ENCODE results near the gene ATP1A3. TPM values are rescaled to one million over a fixed set of nuclear protein-coding genes. Genes with fewer than 3 reads are reported as not detected.

Gene ATP1A3
- polyA plus RNA-seq, 1 of the 3 experiments (the other 2 are of a cell fraction): 0.77 TPM

DNA sequence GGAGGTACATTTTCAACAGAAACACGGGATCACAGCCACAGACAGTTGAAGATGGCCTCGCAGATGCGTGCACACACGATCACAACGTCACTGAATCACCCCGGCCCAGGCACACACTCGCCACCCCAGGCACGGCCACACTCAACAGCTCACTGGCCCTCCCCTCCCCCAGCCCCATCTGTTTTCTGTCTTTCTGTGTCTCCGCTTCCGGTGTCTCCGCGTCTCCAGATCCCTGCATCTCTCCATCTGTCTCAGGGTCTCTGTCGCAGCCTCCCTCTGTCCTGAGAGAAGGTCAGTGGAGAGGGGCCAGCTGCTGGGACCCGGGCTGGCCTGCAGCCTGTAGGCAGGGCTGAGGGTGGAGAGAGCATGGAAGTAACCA lies 3.8 kb upstream of the ATP1A3 start:
- no peaks in the 10 kb centered on the region for H3K9me3 ChIP-seq
- no peak overlapping the region for H3K4me2 ChIP-seq
- no peaks in the 10 kb centered on the region for H3K9me2 ChIP-seq
- H3K9ac ChIP-seq: no peak overlapping the region
- H3K27me3 ChIP-seq (ENCODE audit: insufficient read depth): peaks cover 54% of the 10 kb centered on the region
- H3K4me1 ChIP-seq (ENCODE audit: control insufficient read depth in 1 of 2, insufficient read depth in 2 of 2, low read depth in 1 of 2, low read length in 1 of 2): peaks cover 0 to 50% of the 10 kb centered on the region in 2 experiments; a peak in 1 of 4 replicates
- peak overlapping the region in 1 of 2 experiments; percentile 34; a peak in 1 of 4 replicates for H3K4me3 ChIP-seq (ENCODE audit: low read depth in 2 of 2, low read length in 1 of 2)
- WGBS (ENCODE audit: low lambda C conversion rate): 3% methylated on average over 14 of the region's 14 CpGs
- TF ChIP-seq TCF12 (IDR thresholded peaks at IDR 0.05) (no peak), FOXM1 (IDR thresholded peaks at IDR 0.05; ENCODE audit: low read depth) (no peak), YY1 (IDR thresholded peaks at IDR 0.05; ENCODE audit: low read depth) (no peak), ELF1 (IDR thresholded peaks at IDR 0.05) (no peak), RCOR1 (IDR thresholded peaks at IDR 0.05; ENCODE audit: low read length) (0 out of 2 replicates have a peak, but pooled peaks have one; percentile 9), FOXJ3 (CRISPR knock-in tag; IDR thresholded peaks at IDR 0.05) (peak; percentile 88), GATA2 (CRISPR knock-in tag; IDR thresholded peaks at IDR 0.05) (peak; percentile 61), USF1 (IDR thresholded peaks at IDR 0.05; ENCODE audit: borderline replicate concordance, low read depth) (no peak), FOSL2 (IDR thresholded peaks at IDR 0.05; ENCODE audit: borderline replicate concordance, low read depth) (no peak), JUND (IDR thresholded peaks at IDR 0.05) (no peak), RXRA (IDR thresholded peaks at IDR 0.05; ENCODE audit: borderline replicate concordance, low read depth) (no peak), POLR2AphosphoS5 (IDR thresholded peaks at IDR 0.05; ENCODE audit: low read depth, low read length) (no peak), NRF1 (IDR thresholded peaks at IDR 0.05; ENCODE audit: low read depth, low read length) (no peak), EP300 (IDR thresholded peaks at IDR 0.05; ENCODE audit: borderline replicate concordance in 1 of 2, low read depth in 1 of 2, low read length in 1 of 2) (0 out of 4 replicates have a peak, but pooled peaks of 1 of the 2 experiments have one; percentile 64), GABPA (IDR thresholded peaks at IDR 0.05; ENCODE audit: low read depth) (no peak), RFX5 (IDR thresholded peaks at IDR 0.05; ENCODE audit: low read length) (no peak; the same call in 1 of the 2 replicates), CHD2 (IDR thresholded peaks at IDR 0.05; ENCODE audit: low read length, partially characterized antibody) (peak; percentile 92), MEF2A (IDR thresholded peaks at IDR 0.05; ENCODE audit: borderline replicate concordance, low read depth) (no peak), NFIC (IDR thresholded peaks at IDR 0.05; ENCODE audit: borderline replicate concordance) (no peak)
- TF ChIP-seq, protein P1, sequence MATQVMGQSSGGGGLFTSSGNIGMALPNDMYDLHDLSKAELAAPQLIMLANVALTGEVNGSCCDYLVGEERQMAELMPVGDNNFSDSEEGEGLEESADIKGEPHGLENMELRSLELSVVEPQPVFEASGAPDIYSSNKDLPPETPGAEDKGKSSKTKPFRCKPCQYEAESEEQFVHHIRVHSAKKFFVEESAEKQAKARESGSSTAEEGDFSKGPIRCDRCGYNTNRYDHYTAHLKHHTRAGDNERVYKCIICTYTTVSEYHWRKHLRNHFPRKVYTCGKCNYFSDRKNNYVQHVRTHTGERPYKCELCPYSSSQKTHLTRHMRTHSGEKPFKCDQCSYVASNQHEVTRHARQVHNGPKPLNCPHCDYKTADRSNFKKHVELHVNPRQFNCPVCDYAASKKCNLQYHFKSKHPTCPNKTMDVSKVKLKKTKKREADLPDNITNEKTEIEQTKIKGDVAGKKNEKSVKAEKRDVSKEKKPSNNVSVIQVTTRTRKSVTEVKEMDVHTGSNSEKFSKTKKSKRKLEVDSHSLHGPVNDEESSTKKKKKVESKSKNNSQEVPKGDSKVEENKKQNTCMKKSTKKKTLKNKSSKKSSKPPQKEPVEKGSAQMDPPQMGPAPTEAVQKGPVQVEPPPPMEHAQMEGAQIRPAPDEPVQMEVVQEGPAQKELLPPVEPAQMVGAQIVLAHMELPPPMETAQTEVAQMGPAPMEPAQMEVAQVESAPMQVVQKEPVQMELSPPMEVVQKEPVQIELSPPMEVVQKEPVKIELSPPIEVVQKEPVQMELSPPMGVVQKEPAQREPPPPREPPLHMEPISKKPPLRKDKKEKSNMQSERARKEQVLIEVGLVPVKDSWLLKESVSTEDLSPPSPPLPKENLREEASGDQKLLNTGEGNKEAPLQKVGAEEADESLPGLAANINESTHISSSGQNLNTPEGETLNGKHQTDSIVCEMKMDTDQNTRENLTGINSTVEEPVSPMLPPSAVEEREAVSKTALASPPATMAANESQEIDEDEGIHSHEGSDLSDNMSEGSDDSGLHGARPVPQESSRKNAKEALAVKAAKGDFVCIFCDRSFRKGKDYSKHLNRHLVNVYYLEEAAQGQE (IDR thresholded peaks at IDR 0.05; ENCODE audit: low read depth, low read length): 0 out of 2 replicates have a peak, but pooled peaks have one; percentile 7
- TF ChIP-seq, protein P2, sequence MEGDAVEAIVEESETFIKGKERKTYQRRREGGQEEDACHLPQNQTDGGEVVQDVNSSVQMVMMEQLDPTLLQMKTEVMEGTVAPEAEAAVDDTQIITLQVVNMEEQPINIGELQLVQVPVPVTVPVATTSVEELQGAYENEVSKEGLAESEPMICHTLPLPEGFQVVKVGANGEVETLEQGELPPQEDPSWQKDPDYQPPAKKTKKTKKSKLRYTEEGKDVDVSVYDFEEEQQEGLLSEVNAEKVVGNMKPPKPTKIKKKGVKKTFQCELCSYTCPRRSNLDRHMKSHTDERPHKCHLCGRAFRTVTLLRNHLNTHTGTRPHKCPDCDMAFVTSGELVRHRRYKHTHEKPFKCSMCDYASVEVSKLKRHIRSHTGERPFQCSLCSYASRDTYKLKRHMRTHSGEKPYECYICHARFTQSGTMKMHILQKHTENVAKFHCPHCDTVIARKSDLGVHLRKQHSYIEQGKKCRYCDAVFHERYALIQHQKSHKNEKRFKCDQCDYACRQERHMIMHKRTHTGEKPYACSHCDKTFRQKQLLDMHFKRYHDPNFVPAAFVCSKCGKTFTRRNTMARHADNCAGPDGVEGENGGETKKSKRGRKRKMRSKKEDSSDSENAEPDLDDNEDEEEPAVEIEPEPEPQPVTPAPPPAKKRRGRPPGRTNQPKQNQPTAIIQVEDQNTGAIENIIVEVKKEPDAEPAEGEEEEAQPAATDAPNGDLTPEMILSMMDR (IDR thresholded peaks at IDR 0.05): no peak
- TF ChIP-seq, protein P3, sequence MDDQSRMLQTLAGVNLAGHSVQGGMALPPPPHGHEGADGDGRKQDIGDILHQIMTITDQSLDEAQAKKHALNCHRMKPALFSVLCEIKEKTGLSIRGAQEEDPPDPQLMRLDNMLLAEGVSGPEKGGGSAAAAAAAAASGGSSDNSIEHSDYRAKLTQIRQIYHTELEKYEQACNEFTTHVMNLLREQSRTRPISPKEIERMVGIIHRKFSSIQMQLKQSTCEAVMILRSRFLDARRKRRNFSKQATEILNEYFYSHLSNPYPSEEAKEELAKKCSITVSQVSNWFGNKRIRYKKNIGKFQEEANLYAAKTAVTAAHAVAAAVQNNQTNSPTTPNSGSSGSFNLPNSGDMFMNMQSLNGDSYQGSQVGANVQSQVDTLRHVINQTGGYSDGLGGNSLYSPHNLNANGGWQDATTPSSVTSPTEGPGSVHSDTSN (IDR thresholded peaks at IDR 0.05): no peak
- ChIA-PET POLR2A (interaction anchor here (0.7 to 2.6 kb wide), 5 partner anchors 9 to 39 kb away, joined by 3 to 10 read pairs (median 3); partner anchors contain the start of gene RABAC1), CTCF (interaction anchor here (0.6 to 4.7 kb wide), 9 partner anchors 12 to 132 kb away, joined by 3 to 39 read pairs (median 9); partner anchors contain the start of gene RABAC1)
- no peaks in the 10 kb centered on the region for H3K79me2 ChIP-seq (ENCODE audit: insufficient read depth)
- DNase-seq: peak; percentile 87
- H3K27ac ChIP-seq (ENCODE audit: low read depth in 2 of 2, low read length in 1 of 2): peak overlapping the region in 1 of 2 experiments; percentile 98; a peak in 2 of 4 replicates
- no peak overlapping the region for H2AFZ ChIP-seq (ENCODE audit: low read depth)
- no peaks in the 10 kb centered on the region for H4K20me1 ChIP-seq (ENCODE audit: insufficient read depth)
- H3F3A ChIP-seq (replicated peaks; ENCODE audit: insufficient read depth): no peaks in the 10 kb centered on the region
- no peaks in the 10 kb centered on the region for H3K36me3 ChIP-seq (replicated peaks in 1 of 2; ENCODE audit: control insufficient read depth in 1 of 2, insufficient read depth in 2 of 2, low read length in 1 of 2)

Measured in SK-N-SH (cell line).